Sigmoid colon (tissue), 3 donors: ENCODE data around the gene TMEM156.

Experiments used
- CTCF ChIP-seq, 4 experiments: fragments of 450-650 bp in 3 of 4; fragments of 200-600 bp in 1 of 4; IDR thresholded peaks; one replicate each; pipeline ENCODE4 v1.5.1; 2016 to 2019; ENCODE audit warnings: antibody characterized with exemption in 4 of 4, mild to moderate bottlenecking in 3 of 4, moderate library complexity in 2 of 4
- POLR2A ChIP-seq, 2 donors: fragments of 450-650 bp; IDR thresholded peaks; one replicate each; pipeline ENCODE4 v1.6.1; 2016; ENCODE audit warnings: antibody characterized with exemption in 2 of 2, mild to moderate bottlenecking in 2 of 2, moderate library complexity in 2 of 2

- TF ChIP-seq POLR2A (IDR thresholded peaks at IDR 0.05), result no peak
- no peak for TF ChIP-seq CTCF (IDR thresholded peaks at IDR 0.05)
These were observed 6.9 kb upstream of the TMEM156 start for GRCh38 chr4:39039108-39039507.
